Measurements from ENCODE around the gene C1orf232. TPM values are rescaled to one million over a fixed set of nuclear protein-coding genes. Genes with fewer than 3 reads are reported as not detected.

C1orf232 gene
- total and polyA plus RNA-seq, 9 donors, result not detected

GRCh38 chr1:26129778-26130177 lies 39.0 kb downstream of the C1orf232 start:
- Histone ChIP-seq H3K4me1 (ENCODE audit: insufficient read depth) (no peaks in the 10 kb centered on the region), H3K36me3 (no peaks in the 10 kb centered on the region), H3K27me3 (no peaks in the 10 kb centered on the region), H3K4me3 (no peak overlapping the region), H3K9me3 (no peaks in the 10 kb centered on the region), H3K27ac (no peak overlapping the region)
- TF ChIP-seq POLR2A (IDR thresholded peaks at IDR 0.05), result no peak
- TF ChIP-seq, protein P1, sequence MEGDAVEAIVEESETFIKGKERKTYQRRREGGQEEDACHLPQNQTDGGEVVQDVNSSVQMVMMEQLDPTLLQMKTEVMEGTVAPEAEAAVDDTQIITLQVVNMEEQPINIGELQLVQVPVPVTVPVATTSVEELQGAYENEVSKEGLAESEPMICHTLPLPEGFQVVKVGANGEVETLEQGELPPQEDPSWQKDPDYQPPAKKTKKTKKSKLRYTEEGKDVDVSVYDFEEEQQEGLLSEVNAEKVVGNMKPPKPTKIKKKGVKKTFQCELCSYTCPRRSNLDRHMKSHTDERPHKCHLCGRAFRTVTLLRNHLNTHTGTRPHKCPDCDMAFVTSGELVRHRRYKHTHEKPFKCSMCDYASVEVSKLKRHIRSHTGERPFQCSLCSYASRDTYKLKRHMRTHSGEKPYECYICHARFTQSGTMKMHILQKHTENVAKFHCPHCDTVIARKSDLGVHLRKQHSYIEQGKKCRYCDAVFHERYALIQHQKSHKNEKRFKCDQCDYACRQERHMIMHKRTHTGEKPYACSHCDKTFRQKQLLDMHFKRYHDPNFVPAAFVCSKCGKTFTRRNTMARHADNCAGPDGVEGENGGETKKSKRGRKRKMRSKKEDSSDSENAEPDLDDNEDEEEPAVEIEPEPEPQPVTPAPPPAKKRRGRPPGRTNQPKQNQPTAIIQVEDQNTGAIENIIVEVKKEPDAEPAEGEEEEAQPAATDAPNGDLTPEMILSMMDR (IDR thresholded peaks at IDR 0.05), result no peak
- intact Hi-C loops (cut with DNase I), result no loop called here
- no peak for DNase-seq
- WGBS, 3 donors, result 90 to 96% (median 92%) methylated on average over 4 of the region's 4 CpGs

- H3K27me3 ChIP-seq, result no peaks in the 10 kb centered on the region
- TF ChIP-seq POLR2A (IDR thresholded peaks at IDR 0.05) (no peak), EP300 (IDR thresholded peaks at IDR 0.05) (no peak)
- TF ChIP-seq, protein P1 (IDR thresholded peaks at IDR 0.05), result no peak
- no peak for DNase-seq
- H3K36me3 ChIP-seq, result no peaks in the 10 kb centered on the region
- WGBS, 3 donors, result 33 to 45% (median 34%) methylated on average over 13 of the region's 13 CpGs
- no peak overlapping the region for H3K27ac ChIP-seq
- intact Hi-C loops (cut with DNase I), result no loop called here
- H3K9me3 ChIP-seq, result no peaks in the 10 kb centered on the region
- no peaks in the 10 kb centered on the region for H3K4me1 ChIP-seq (ENCODE audit: insufficient read depth)
- no peak overlapping the region for H3K4me3 ChIP-seq
Measured at GRCh38 chr1:26127235-26128163, 41.3 kb downstream of the C1orf232 start.

DNA sequence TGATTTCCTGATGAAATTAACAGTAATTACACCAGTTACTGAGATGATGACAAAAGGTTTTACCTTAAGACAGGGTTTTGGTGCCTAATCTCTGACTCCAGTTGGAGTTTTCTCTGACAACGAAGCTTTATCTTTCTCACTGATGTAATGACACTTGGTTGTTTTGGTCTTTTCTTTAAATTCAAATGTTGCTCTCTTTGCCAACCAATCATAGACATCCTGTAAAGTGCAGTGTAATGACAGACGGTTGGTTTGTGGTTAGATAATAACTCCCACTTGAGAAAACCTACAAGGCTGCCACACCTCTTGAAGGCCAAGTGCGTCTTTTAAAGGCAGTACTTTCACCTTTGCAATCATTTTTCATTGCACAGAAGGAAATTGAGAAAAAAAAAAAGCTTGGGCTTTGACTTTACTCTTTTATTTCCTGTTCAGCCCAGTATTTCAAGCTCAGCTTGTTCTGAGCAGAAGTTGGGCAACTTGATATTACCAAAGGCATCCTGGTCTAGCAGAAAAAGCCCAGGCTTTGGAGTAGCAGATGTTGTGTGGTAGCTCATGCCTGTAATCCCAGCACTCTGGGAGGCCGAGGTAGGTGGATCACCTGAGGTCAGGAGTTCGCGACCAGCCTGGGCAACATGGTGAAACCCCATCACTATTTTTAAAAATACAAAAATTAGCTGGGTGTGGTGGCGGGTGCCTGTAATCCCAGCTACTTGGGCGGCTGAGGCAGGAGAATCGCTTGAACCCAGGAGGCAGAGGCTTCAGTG lies 42.3 kb downstream of the C1orf232 start:
- TF ChIP-seq POLR2A (IDR thresholded peaks at IDR 0.05) (no peak), EP300 (IDR thresholded peaks at IDR 0.05) (no peak)
- TF ChIP-seq, protein P1 (IDR thresholded peaks at IDR 0.05), result no peak
- intact Hi-C loops (cut with DNase I), result no loop called here
- 72 to 75% (median 73%) methylated on average over 9 of the region's 9 CpGs for WGBS, 3 donors
- Histone ChIP-seq H3K4me1 (ENCODE audit: insufficient read depth) (no peaks in the 10 kb centered on the region), H3K27ac (no peak overlapping the region), H3K27me3 (no peaks in the 10 kb centered on the region), H3K36me3 (no peaks in the 10 kb centered on the region), H3K4me3 (no peak overlapping the region), H3K9me3 (no peaks in the 10 kb centered on the region)
- DNase-seq, result no peak

DNA sequence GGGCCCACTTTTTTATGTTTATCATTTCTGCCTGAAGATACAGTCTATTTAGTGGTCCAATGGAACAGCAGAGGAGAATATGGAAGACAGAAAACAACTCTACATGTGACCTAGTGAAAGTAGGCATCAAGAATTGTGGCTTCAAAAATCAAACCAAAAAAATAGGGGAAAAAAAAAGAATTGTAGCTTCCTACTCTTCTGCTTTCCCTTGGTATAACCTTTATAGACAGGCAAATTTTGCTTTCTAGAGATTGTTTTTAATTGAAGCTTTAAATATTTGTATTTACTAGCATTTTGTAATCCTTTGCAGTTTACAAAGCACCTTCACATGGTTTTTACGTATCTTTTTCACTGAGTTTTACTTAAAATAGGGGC lies 42.8 kb downstream of the C1orf232 start:
- Histone ChIP-seq H3K4me1 (ENCODE audit: insufficient read depth) (no peaks in the 10 kb centered on the region), H3K4me3 (no peak overlapping the region), H3K27me3 (no peaks in the 10 kb centered on the region), H3K36me3 (no peaks in the 10 kb centered on the region), H3K9me3 (no peaks in the 10 kb centered on the region), H3K27ac (no peak overlapping the region)
- DNase-seq, result no peak
- TF ChIP-seq EP300 (IDR thresholded peaks at IDR 0.05) (no peak), POLR2A (IDR thresholded peaks at IDR 0.05) (no peak)
- TF ChIP-seq, protein P1 (IDR thresholded peaks at IDR 0.05), result no peak
- 61 to 66% (median 63%) methylated on average over 1 of the region's 1 CpG for WGBS, 3 donors
- intact Hi-C loops (cut with DNase I), result no loop called here

Data from ovary (tissue), 9 donors.